Uterus (tissue), 4 donors: Measurements from ENCODE around the gene SUGP1. TPM values are rescaled to one million over a fixed set of nuclear protein-coding genes. Genes with fewer than 3 reads are reported as not detected.

Experiments used
- DNase-seq, 2 donors: peaks; one replicate each; pipeline ENCODE4 v3.0.0-alpha.2; 2019 to 2020
- H3K27ac ChIP-seq, 2 donors: fragments of 200-600 bp; sonication (generic); 1 replicate in 1 of 2; 2 replicates in 1 of 2; pipeline ENCODE4 v1.5.1; 2016 to 2018
- H3K27me3 ChIP-seq, 2 donors: fragments of 200-600 bp; sonication (generic); one replicate each; pipeline ENCODE4 v1.5.1; 2018 to 2019; ENCODE audit warnings: control low read depth in 1 of 2
- H3K36me3 ChIP-seq, 2 donors: fragments of 200-600 bp; sonication (generic); one replicate each; pipeline ENCODE4 v1.5.1; 2019; ENCODE audit warnings: control low read depth in 1 of 2
- H3K4me1 ChIP-seq, 2 donors: fragments of 200-600 bp; sonication (generic); one replicate each; pipeline ENCODE4 v1.5.1; 2018 to 2019; ENCODE audit warnings: control low read depth in 1 of 2
- H3K4me3 ChIP-seq, 2 donors: fragments of 200-600 bp; sonication (generic); 1 replicate in 1 of 2; 2 replicates in 1 of 2; pipeline ENCODE4 v1.5.1; 2018 to 2019; ENCODE audit warnings: mild to moderate bottlenecking in 1 of 2
- H3K9me3 ChIP-seq, 2 donors: fragments of 200-600 bp; sonication (generic); one replicate each; pipeline ENCODE4 v1.5.1; 2019; ENCODE audit warnings: control low read depth in 1 of 2
- POLR2A ChIP-seq, 2 donors: fragments of 450-650 bp; IDR thresholded peaks; one replicate each; pipeline ENCODE4 v1.6.1; 2016; ENCODE audit warnings: antibody characterized with exemption in 2 of 2, mild to moderate bottlenecking in 1 of 2, moderate library complexity in 1 of 2
- intact Hi-C: fragments of 100-400 bp; cut with DNase I; formaldehyde crosslinking; loops from one replicate; pipeline ENCODE4 v1.15.1; 2023; ENCODE audit warnings: low total_unique reads
- total RNA-seq, 4 donors: library from RNA; depleted of rRNA in 3 of 4; stranded (reverse); fragments of >200 nt in 3 of 4; gene quantifications; one replicate each; pipeline versions ENCODE4 v1.1.0 to v1.2.4, GENCODE V29; 2014 to 2023
- TF ChIP-seq, protein P1 (sequence below), 4 experiments: fragments of 200-600 bp in 2 of 4; fragments of 450-650 bp in 2 of 4; sonication (generic) in 2 of 4; IDR thresholded peaks; one replicate each; pipeline ENCODE4 v1.5.1; 2016 to 2019; ENCODE audit warnings: antibody characterized with exemption in 4 of 4, mild to moderate bottlenecking in 2 of 4, moderate library complexity in 1 of 4
- donor health status: DM: yes; HTN: yes; CAD: no.

The SUGP1 gene
- total RNA-seq, 4 donors from 2014 or later, result 9.5 to 43.6 (median 14.0) TPM

DNA sequence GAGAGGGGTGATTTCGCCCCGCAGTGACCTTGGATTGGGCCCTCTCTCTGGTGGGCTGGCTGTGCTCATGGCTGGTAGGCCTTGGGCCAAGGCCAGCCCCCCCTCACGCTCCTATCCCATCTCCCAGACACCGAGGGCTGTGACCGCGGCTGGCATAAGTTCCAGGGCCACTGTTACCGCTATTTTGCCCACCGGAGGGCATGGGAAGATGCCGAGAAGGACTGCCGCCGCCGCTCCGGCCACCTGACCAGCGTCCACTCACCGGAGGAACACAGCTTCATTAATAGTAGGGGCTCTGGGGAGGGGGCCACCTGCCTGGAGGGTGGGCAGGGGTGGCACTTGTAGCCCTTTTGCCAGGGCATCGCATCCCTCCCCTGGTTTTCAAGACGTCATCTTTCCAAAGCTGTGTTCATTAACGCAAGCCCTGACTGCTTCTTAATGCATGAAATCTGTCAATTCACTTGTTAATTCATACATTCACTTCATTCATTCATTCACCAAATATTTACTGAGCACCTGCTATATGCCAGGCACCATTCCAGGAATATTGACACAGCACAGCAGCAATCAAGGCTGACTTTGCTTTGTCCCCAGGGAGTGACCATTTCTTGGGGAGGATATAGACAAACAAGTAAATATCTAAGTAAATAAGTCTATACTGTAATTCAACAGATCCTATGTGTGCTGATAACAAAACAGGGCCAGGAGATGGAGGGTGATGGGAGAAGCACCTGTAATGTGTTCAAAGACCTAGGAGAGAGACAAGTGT is 82.0 kb downstream of the SUGP1 start:
- Histone ChIP-seq H3K36me3 (no peaks in the 10 kb centered on the region), H3K27ac (no peak overlapping the region), H3K4me3 (no peak overlapping the region), H3K9me3 (peaks cover 0 to 12% of the 10 kb centered on the region in 2 donors), H3K27me3 (no peaks in the 10 kb centered on the region), H3K4me1 (no peaks in the 10 kb centered on the region)
- intact Hi-C loops, result no loop called here
- DNase-seq, result no peak
- TF ChIP-seq, protein P1, sequence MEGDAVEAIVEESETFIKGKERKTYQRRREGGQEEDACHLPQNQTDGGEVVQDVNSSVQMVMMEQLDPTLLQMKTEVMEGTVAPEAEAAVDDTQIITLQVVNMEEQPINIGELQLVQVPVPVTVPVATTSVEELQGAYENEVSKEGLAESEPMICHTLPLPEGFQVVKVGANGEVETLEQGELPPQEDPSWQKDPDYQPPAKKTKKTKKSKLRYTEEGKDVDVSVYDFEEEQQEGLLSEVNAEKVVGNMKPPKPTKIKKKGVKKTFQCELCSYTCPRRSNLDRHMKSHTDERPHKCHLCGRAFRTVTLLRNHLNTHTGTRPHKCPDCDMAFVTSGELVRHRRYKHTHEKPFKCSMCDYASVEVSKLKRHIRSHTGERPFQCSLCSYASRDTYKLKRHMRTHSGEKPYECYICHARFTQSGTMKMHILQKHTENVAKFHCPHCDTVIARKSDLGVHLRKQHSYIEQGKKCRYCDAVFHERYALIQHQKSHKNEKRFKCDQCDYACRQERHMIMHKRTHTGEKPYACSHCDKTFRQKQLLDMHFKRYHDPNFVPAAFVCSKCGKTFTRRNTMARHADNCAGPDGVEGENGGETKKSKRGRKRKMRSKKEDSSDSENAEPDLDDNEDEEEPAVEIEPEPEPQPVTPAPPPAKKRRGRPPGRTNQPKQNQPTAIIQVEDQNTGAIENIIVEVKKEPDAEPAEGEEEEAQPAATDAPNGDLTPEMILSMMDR (IDR thresholded peaks at IDR 0.05), result no peak
- TF ChIP-seq POLR2A (IDR thresholded peaks at IDR 0.05), result no peak

DNA sequence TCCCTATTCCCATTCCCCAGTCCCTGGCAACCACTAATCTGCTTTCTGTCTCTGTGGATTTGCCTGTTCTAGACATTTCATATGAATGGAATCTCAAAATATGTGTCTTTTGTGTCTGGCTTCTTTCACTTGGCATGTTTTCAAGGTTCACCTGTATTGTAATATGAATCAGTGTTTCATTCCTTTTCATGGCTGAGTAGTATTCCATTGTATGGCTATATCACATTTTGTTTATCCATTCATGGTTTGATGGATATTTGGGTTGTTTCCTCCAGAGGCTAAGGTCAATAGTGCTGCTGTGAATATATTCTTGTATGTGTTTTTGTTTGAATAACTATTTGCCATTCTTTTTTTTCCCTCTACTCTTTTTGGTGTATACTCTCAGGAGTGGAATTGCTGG is 84.1 kb downstream of the SUGP1 start:
- Histone ChIP-seq H3K9me3 (peaks cover 0 to 12% of the 10 kb centered on the region in 2 donors), H3K4me3 (no peak overlapping the region), H3K27me3 (no peaks in the 10 kb centered on the region), H3K27ac (no peak overlapping the region), H3K36me3 (no peaks in the 10 kb centered on the region), H3K4me1 (no peaks in the 10 kb centered on the region)
- no peak for DNase-seq
- no peak for TF ChIP-seq POLR2A (IDR thresholded peaks at IDR 0.05)
- TF ChIP-seq, protein P1 (IDR thresholded peaks at IDR 0.05), result no peak
- intact Hi-C loops, result no loop called here

DNA sequence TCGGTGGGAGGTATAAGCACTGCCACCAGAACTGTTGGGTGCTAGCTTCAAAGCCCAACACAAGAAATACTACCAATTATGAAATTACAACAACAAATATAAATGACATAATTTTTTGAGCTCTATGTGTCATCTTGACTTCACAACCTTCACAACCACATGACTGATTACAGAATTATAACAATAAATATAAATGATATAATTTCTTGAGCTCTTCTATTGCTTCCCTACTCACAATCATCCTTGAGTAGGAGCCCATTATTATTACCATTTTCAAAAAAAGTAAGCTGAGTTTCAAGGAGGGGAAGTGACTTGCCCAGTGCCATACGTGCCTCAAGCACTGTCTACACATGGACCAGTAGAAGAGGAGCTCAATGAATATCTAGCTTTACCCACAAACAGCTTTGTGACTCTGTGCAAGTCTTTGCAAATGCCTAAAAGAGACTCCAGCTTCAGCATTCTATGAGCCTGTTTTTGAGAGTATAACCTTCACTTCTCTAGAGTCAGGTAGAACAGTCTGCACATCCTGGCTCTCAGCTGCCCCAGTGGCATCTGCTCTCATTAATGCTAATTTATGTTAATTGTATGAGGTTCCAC is 86.0 kb downstream of the SUGP1 start:
- H3K4me1 ChIP-seq, result no peaks in the 10 kb centered on the region
- H3K4me3 ChIP-seq, result no peak overlapping the region
- no peak overlapping the region for H3K27ac ChIP-seq
- H3K36me3 ChIP-seq, result no peaks in the 10 kb centered on the region
- no peak for DNase-seq
- peaks cover 0 to 12% of the 10 kb centered on the region in 2 donors for H3K9me3 ChIP-seq
- no peak for TF ChIP-seq POLR2A (IDR thresholded peaks at IDR 0.05)
- TF ChIP-seq, protein P1 (IDR thresholded peaks at IDR 0.05), result no peak
- no peaks in the 10 kb centered on the region for H3K27me3 ChIP-seq
- intact Hi-C loops, result no loop called here

DNA sequence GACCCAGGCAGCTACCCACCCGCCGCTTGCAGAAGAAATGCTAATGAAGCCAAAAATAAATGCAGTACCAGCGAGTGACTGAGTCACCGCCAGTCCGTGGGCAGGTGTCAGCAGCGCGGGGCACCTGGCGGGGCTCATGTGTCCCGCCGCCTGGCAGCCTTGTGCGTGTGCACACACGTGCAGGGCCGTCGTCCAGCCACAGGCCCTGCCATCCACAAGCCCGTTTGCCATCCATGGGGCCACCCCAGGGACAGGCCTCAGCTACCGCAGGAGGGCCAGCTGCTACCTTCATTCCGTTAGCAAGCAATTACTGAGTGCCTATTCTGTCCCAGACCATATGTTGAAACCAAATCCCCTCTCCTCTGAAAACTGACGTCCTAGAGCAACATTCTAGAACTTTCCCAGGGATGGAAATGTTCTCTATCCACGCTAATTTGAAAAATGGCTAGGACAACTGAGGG is 88.0 kb downstream of the SUGP1 start:
- Histone ChIP-seq H3K36me3 (no peaks in the 10 kb centered on the region), H3K27ac (no peak overlapping the region), H3K4me3 (no peak overlapping the region), H3K4me1 (no peaks in the 10 kb centered on the region), H3K27me3 (no peaks in the 10 kb centered on the region), H3K9me3 (peaks cover 0 to 12% of the 10 kb centered on the region in 2 donors)
- intact Hi-C loops, result no loop called here
- TF ChIP-seq POLR2A (IDR thresholded peaks at IDR 0.05), result no peak
- TF ChIP-seq, protein P1 (IDR thresholded peaks at IDR 0.05), result no peak
- DNase-seq, result no peak

DNA sequence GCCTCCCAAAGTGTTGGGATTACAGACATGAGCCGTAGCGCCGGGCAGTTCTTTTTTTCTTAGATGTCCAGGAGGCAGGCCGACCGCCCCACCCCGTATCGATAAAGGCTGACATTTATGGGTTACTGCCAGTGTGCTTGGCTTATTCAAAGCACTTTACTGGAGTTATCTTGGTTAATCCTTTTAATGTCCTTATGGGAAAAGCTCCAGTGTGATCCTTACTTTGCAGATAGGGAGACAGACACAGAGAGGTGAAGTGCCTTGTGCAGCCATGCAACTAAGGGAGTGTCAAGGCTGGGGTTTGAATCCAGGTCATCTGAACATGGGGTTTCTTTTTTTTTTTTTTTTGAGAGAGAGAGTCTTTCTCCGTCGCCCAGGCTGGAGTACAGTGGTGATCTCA is 89.3 kb downstream of the SUGP1 start:
- TF ChIP-seq POLR2A (IDR thresholded peaks at IDR 0.05), result no peak
- TF ChIP-seq, protein P1 (IDR thresholded peaks at IDR 0.05), result no peak
- Histone ChIP-seq H3K27ac (no peak overlapping the region), H3K27me3 (peaks cover 0 to 5% of the 10 kb centered on the region in 2 donors), H3K9me3 (peaks cover 0 to 12% of the 10 kb centered on the region in 2 donors), H3K4me1 (no peaks in the 10 kb centered on the region), H3K4me3 (no peak overlapping the region), H3K36me3 (no peaks in the 10 kb centered on the region)
- no peak for DNase-seq
- intact Hi-C loops, result no loop called here
